ENCODE measurements around the gene HNRNPA3. TPM values are rescaled to one million over a fixed set of nuclear protein-coding genes. Genes with fewer than 3 reads are reported as not detected.
"Not testable (repeated sequence)": the region's sequence is repeated elsewhere in the genome, so short reads cannot be mapped to it uniquely, and the experiment has no call there.

HNRNPA3 gene
- polyA plus RNA-seq, 6 donors from 2014 or later = 48.0 to 96.3 (median 70.3) TPM

GRCh38 chr2:177244244-177244771, 31.7 kb downstream of the HNRNPA3 start:
- ATAC-seq (ENCODE audit: low read depth in 2 of 2) = no peak
- Mint-ChIP-seq H3K27ac (peak overlapping the region in 4 of 6 donors; percentile 11 to 60 (median 19)), H3K4me3 (peak overlapping the region in 1 of 8 donors; percentile 10), H3K27me3 (no peaks in the 10 kb centered on the region), H3K36me3 (no peaks in the 10 kb centered on the region), H3K9me3 (no peaks in the 10 kb centered on the region), H3K4me1 (peaks cover 59 to 85% (median 74%) of the 10 kb centered on the region in 3 donors)
- no peak for DNase-seq

DNA sequence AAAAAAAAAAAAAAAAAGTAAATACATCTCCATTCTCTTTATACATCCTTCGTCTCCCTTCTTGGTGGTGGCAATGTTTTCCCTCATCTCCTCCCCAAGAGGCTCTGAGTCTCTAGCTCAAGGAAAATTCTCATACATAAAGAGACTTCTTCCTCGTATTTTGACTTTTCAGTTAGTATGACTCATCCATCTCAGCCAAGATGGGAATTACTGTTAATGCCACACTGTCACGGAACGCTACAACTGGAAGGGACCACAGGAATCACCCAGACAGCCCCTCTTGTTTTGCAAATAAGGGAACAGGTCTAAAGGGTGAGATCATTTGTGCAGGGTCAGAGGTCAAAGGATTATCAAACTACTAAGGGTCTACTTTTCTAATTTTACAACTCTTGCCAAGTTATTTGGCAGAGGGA, 32.4 kb downstream of the HNRNPA3 start:
- peak overlapping the region in 2 of 8 donors; percentile 4 to 11 for H3K4me3 Mint-ChIP-seq
- no peak for ATAC-seq (ENCODE audit: low read depth in 2 of 2)
- H3K4me1 Mint-ChIP-seq = peaks cover 58 to 79% (median 69%) of the 10 kb centered on the region in 3 donors
- peak overlapping the region in 4 of 6 donors; percentile 17 to 90 (median 78) for H3K27ac Mint-ChIP-seq
- DNase-seq = no peak
- no peaks in the 10 kb centered on the region for H3K27me3 Mint-ChIP-seq
- no peaks in the 10 kb centered on the region for H3K9me3 Mint-ChIP-seq
- H3K36me3 Mint-ChIP-seq = no peaks in the 10 kb centered on the region

- ATAC-seq (ENCODE audit: low read depth in 2 of 2) (no peak), DNase-seq (no peak)
- Mint-ChIP-seq H3K27ac (peak overlapping the region in 2 of 6 donors; percentile 22 to 43), H3K36me3 (no peaks in the 10 kb centered on the region), H3K4me1 (peaks cover 54 to 79% (median 68%) of the 10 kb centered on the region in 3 donors), H3K4me3 (no peak overlapping the region), H3K9me3 (no peaks in the 10 kb centered on the region), H3K27me3 (no peaks in the 10 kb centered on the region)
Measured at GRCh38 chr2:177246000-177246399, 33.4 kb downstream of the HNRNPA3 start.

GRCh38 chr2:177246523-177247030, 34.0 kb downstream of the HNRNPA3 start:
- not testable (repeated sequence) for H3K36me3 Mint-ChIP-seq; DNase-seq; H3K9me3 Mint-ChIP-seq; H3K27me3 Mint-ChIP-seq; ATAC-seq (ENCODE audit: low read depth in 2 of 2); H3K4me3 Mint-ChIP-seq
- Mint-ChIP-seq H3K27ac (peak overlapping the region in 2 of 6 donors; percentile 43 to 53), H3K4me1 (peaks cover 54 to 79% (median 68%) of the 10 kb centered on the region in 3 donors)

DNA sequence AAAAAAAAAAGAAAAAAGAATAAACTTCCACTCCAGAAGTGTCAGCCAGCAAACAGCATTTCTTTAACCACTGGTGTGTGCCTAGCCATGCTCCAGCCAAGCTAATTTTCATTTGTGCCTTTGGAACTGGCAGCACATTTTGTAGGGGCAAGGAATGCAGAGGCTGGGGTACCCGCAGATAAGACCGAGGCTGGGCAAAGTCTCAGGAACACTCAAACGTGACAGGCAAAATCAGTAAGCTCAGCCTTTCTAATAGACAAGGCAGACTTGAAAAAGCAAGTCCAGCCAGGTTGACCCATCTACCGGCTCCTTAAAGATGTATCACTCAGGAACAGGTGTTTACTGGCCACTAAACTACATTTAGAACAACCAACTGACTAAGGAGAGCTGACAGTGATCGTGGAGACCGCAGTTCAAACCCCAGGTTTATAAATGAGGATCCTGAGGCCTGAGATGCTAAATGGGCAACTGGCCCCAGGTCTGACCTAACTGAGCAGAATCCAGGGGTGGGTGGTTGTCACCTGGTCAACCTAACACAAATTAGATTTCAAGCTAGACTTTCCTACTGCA, 35.2 kb downstream of the HNRNPA3 start:
- Mint-ChIP-seq H3K4me3 (no peak overlapping the region), H3K36me3 (peaks cover 0 to 6% of the 10 kb centered on the region in 2 donors), H3K27ac (peak overlapping the region in 3 of 6 donors; percentile 12 to 51 (median 16)), H3K27me3 (no peaks in the 10 kb centered on the region), H3K9me3 (peaks cover 0 to 2% (median 0%) of the 10 kb centered on the region in 7 donors), H3K4me1 (peaks cover 48 to 79% (median 68%) of the 10 kb centered on the region in 3 donors)
- no peak for ATAC-seq (ENCODE audit: low read depth in 2 of 2)
- DNase-seq = no peak

- peak overlapping the region in 1 of 8 donors; percentile 44 for H3K4me3 Mint-ChIP-seq
- H3K4me1 Mint-ChIP-seq = peaks cover 52 to 82% (median 72%) of the 10 kb centered on the region in 3 donors
- ATAC-seq (ENCODE audit: low read depth in 2 of 2) (no peak), DNase-seq (no peak)
- H3K27me3 Mint-ChIP-seq = no peaks in the 10 kb centered on the region
- H3K9me3 Mint-ChIP-seq = peaks cover 0 to 2% (median 0%) of the 10 kb centered on the region in 7 donors
- H3K27ac Mint-ChIP-seq = peak overlapping the region in 2 of 6 donors; percentile 58 to 81
- H3K36me3 Mint-ChIP-seq = peaks cover 0 to 6% of the 10 kb centered on the region in 2 donors
Measured at GRCh38 chr2:177249038-177249437, 36.4 kb downstream of the HNRNPA3 start.

DNA sequence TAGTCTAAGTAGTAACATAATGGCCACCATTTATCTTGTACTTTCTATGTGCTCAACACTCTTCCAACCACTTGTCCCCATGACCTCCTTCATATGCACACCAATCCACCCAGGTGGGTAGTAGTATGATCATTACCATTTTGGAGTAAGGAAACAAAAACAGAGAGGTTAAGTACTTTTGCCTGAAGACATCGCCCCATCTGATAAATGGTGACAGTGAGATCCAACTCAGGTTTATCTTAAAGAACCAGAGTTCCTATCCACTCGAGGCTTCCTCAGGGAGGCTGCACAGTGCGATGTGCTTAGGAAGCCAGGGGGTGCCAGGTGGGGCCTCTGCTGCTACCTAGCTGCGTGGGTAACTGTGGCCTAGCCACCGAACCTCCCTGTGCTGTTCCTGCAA, 37.9 kb downstream of the HNRNPA3 start:
- peaks cover 50 to 82% (median 74%) of the 10 kb centered on the region in 3 donors for H3K4me1 Mint-ChIP-seq
- peaks cover 0 to 6% of the 10 kb centered on the region in 2 donors for H3K36me3 Mint-ChIP-seq
- peak overlapping the region in 1 of 8 donors; percentile 9 for H3K4me3 Mint-ChIP-seq
- peak overlapping the region in 2 of 6 donors; percentile 72 to 90 for H3K27ac Mint-ChIP-seq
- DNase-seq (no peak), ATAC-seq (ENCODE audit: low read depth in 2 of 2) (no peak)
- no peaks in the 10 kb centered on the region for H3K27me3 Mint-ChIP-seq
- peaks cover 0 to 2% (median 0%) of the 10 kb centered on the region in 7 donors for H3K9me3 Mint-ChIP-seq

- Mint-ChIP-seq H3K4me1 (peaks cover 48 to 80% (median 77%) of the 10 kb centered on the region in 3 donors), H3K9me3 (peaks cover 0 to 2% (median 0%) of the 10 kb centered on the region in 7 donors), H3K27me3 (no peaks in the 10 kb centered on the region), H3K36me3 (peaks cover 0 to 6% of the 10 kb centered on the region in 2 donors), H3K27ac (peak overlapping the region; percentile 22 to 93 (median 47)), H3K4me3 (peak overlapping the region in 5 of 8 donors; percentile 40 to 73 (median 41))
- ATAC-seq (ENCODE audit: low read depth in 2 of 2) (no peak), DNase-seq (no peak)
Measured at GRCh38 chr2:177251165-177251542, 38.6 kb downstream of the HNRNPA3 start.

- H3K4me1 Mint-ChIP-seq = peaks cover 56 to 84% (median 79%) of the 10 kb centered on the region in 3 donors
- H3K36me3 Mint-ChIP-seq = peaks cover 0 to 6% of the 10 kb centered on the region in 2 donors
- ATAC-seq (ENCODE audit: low read depth in 2 of 2) (no peak), DNase-seq (no peak)
- peaks cover 0 to 2% (median 0%) of the 10 kb centered on the region in 7 donors for H3K9me3 Mint-ChIP-seq
- no peaks in the 10 kb centered on the region for H3K27me3 Mint-ChIP-seq
- peak overlapping the region in 2 of 8 donors; percentile 2 to 7 for H3K4me3 Mint-ChIP-seq
- peak overlapping the region; percentile 12 to 90 (median 68) for H3K27ac Mint-ChIP-seq
Measured at GRCh38 chr2:177252808-177253531, 40.4 kb downstream of the HNRNPA3 start.

DNA sequence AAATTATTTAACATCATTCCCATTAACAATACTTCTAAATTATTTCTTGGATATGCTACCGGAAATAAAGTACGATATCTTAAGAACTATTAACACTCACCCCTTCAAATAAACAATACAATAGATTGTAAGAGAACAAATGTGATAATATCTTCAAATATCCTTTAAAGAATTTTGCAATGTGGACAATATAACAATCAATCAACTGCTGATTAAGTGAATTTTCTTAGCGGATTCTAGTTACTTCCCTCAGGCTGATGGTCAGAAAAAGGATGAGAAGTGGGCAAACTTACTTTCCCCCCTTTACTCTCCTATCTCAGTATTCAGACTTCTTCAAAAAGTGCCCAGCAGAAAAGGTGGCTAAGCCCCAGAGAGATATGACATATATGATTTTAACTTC, 41.1 kb downstream of the HNRNPA3 start:
- H3K36me3 Mint-ChIP-seq = peaks cover 0 to 6% of the 10 kb centered on the region in 2 donors
- no peak for ATAC-seq (ENCODE audit: low read depth in 2 of 2)
- no peak overlapping the region for H3K4me3 Mint-ChIP-seq
- peaks cover 0 to 4% (median 2%) of the 10 kb centered on the region in 7 donors for H3K9me3 Mint-ChIP-seq
- DNase-seq = no peak
- no peaks in the 10 kb centered on the region for H3K27me3 Mint-ChIP-seq
- H3K4me1 Mint-ChIP-seq = peaks cover 58 to 82% (median 82%) of the 10 kb centered on the region in 3 donors
- peak overlapping the region in 1 of 6 donors; percentile 32 for H3K27ac Mint-ChIP-seq

DNA sequence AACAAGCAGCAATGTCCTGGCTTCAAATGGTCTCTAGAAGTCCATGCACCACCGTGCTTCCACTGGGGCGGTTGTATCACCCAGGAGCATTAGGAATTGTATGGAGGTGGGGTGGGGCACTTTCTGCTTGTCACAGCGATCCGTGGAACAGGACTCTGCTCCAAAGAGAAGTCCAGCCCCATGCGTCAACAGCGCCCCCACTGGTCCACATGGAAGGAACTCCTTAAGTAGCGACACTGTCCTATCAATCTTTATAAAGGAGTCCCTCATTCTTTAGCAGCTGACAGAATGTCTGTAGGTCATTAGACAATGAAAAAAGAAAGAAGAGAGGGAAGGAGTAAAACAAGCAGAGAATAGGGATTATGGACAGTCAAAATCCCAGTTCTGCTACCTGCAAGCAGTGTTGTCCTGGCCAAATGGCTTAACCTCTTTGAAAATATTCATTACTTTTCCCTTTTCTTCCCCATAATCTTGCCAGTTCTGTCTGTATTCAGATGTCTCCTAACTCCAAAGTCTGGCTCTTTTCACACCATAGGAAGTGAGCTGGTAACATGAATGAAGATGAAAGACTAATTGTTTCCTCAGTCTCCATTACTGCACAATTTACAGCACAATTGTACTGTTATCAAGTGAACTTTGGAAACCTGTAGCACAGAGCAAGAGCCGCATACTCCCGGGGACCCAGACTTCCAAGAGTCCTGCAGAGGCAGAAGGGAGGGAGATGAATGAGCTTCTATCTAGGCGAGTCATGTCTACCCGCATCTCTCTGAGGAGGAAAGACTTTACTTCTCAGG, 42.0 kb downstream of the HNRNPA3 start:
- DNase-seq (no peak), ATAC-seq (ENCODE audit: low read depth in 2 of 2) (no peak)
- Mint-ChIP-seq H3K9me3 (peaks cover 0 to 4% (median 2%) of the 10 kb centered on the region in 7 donors), H3K36me3 (peaks cover 0 to 6% of the 10 kb centered on the region in 2 donors), H3K4me3 (peak overlapping the region in 2 of 8 donors; percentile 9 to 47), H3K27ac (peak overlapping the region in 5 of 6 donors; percentile 5 to 68 (median 42)), H3K27me3 (no peaks in the 10 kb centered on the region), H3K4me1 (peaks cover 57 to 90% (median 83%) of the 10 kb centered on the region in 3 donors)

DNA sequence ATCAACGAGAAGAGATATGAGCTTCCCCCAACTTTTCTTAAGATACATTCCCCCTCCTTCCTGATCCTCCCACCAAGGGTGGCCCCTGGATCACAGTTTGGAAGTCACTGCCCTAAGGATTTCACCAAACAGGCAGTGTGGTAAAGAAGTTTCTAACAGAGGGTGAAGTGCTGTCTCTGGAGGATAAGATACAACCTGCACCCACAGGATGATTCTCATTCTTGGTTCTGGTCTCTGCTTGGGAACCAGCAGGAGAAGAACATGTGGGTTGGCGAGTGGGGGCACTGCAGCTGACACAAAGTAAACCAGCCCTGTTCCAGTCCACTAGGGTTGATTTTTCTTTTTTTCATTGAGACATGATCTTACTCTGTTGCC, 42.6 kb downstream of the HNRNPA3 start:
- H3K27ac Mint-ChIP-seq = peak overlapping the region in 4 of 6 donors; percentile 24 to 47 (median 37)
- peak overlapping the region in 1 of 8 donors; percentile 9 for H3K4me3 Mint-ChIP-seq
- H3K4me1 Mint-ChIP-seq = peaks cover 55 to 92% (median 86%) of the 10 kb centered on the region in 3 donors
- H3K36me3 Mint-ChIP-seq = peaks cover 0 to 6% of the 10 kb centered on the region in 2 donors
- no peak for DNase-seq
- H3K9me3 Mint-ChIP-seq = peaks cover 0 to 4% (median 2%) of the 10 kb centered on the region in 7 donors
- ATAC-seq (ENCODE audit: low read depth in 2 of 2) = peak in 1 of 2 donors; percentile 11
- no peaks in the 10 kb centered on the region for H3K27me3 Mint-ChIP-seq
